ENCODE measurements around the gene GRIN2C. TPM values are rescaled to one million over a fixed set of nuclear protein-coding genes. Genes with fewer than 3 reads are reported as not detected.

GRIN2C gene
- total RNA-seq, 1 donor from 2014 or later, result not detected

GRCh38 chr17:74866198-74866835 is 6.6 kb upstream of the GRIN2C start:
- Histone ChIP-seq H3K4me2 (no peak overlapping the region), H2AFZ (replicated peaks) (no peak overlapping the region), H3K4me1 (peaks cover 4% of the 10 kb centered on the region), H3K36me3 (no peaks in the 10 kb centered on the region), H3K27ac (no peak overlapping the region), H3K4me3 (no peak overlapping the region), H3F3A (ENCODE audit: low read depth) (peaks cover 10% of the 10 kb centered on the region), H4K20me1 (ENCODE audit: low read depth) (peaks cover 13% of the 10 kb centered on the region), H3K9me3 (ENCODE audit: low read depth) (no peaks in the 10 kb centered on the region), H3K9ac (no peak overlapping the region), H3K27me3 (peaks cover 13% of the 10 kb centered on the region), H3K79me2 (ENCODE audit: low read depth) (no peaks in the 10 kb centered on the region)
- TF ChIP-seq CTCF (IDR thresholded peaks at IDR 0.05), result no peak
- no peak for TF ChIP-seq EZH2 (IDR thresholded peaks at IDR 0.05)
- TF ChIP-seq EZH2phosphoT487 (IDR thresholded peaks at IDR 0.05), result no peak
- H3K4me3 Mint-ChIP-seq, result no peak overlapping the region
- DNase-seq (ENCODE audit: low spot score), result no peak
- peaks cover 7% of the 10 kb centered on the region for H3K4me1 Mint-ChIP-seq
- no peaks in the 10 kb centered on the region for H3K9me3 Mint-ChIP-seq
- H3K27ac Mint-ChIP-seq, result no peak overlapping the region
- peaks cover 22% of the 10 kb centered on the region for H3K27me3 Mint-ChIP-seq (ENCODE audit: insufficient read depth, low read depth)
- no peaks in the 10 kb centered on the region for H3K36me3 Mint-ChIP-seq

- H3F3A ChIP-seq (ENCODE audit: low read depth), result peaks cover 10% of the 10 kb centered on the region
- no peaks in the 10 kb centered on the region for H3K79me2 ChIP-seq (ENCODE audit: low read depth)
- H3K9ac ChIP-seq, result no peak overlapping the region
- Mint-ChIP-seq H3K36me3 (no peaks in the 10 kb centered on the region), H3K4me3 (no peak overlapping the region), H3K4me1 (peaks cover 7% of the 10 kb centered on the region), H3K9me3 (no peaks in the 10 kb centered on the region), H3K27me3 (ENCODE audit: insufficient read depth, low read depth) (peaks cover 25% of the 10 kb centered on the region), H3K27ac (peak overlapping the region; percentile 10)
- peaks cover 10% of the 10 kb centered on the region for H3K4me1 ChIP-seq
- peaks cover 19% of the 10 kb centered on the region for H4K20me1 ChIP-seq (ENCODE audit: low read depth)
- no peak overlapping the region for H3K4me2 ChIP-seq
- TF ChIP-seq EZH2 (IDR thresholded peaks at IDR 0.05) (no peak), EZH2phosphoT487 (IDR thresholded peaks at IDR 0.05) (no peak), CTCF (IDR thresholded peaks at IDR 0.05) (no peak)
- no peak overlapping the region for H3K4me3 ChIP-seq
- DNase-seq (ENCODE audit: low spot score), result no peak
- H3K27ac ChIP-seq, result no peak overlapping the region
- no peak overlapping the region for H2AFZ ChIP-seq (replicated peaks)
- H3K36me3 ChIP-seq, result no peaks in the 10 kb centered on the region
- H3K27me3 ChIP-seq, result peaks cover 20% of the 10 kb centered on the region
- H3K9me3 ChIP-seq (ENCODE audit: low read depth), result no peaks in the 10 kb centered on the region
These were observed 6.0 kb upstream of the GRIN2C start for GRCh38 chr17:74865504-74866197.

GRCh38 chr17:74864866-74865395 is 5.2 kb upstream of the GRIN2C start:
- H3K36me3 ChIP-seq, result no peaks in the 10 kb centered on the region
- no peak overlapping the region for H3K4me2 ChIP-seq
- peak overlapping the region; percentile 10 for H3K27ac Mint-ChIP-seq
- peaks cover 10% of the 10 kb centered on the region for H3K4me1 ChIP-seq
- H3K4me3 ChIP-seq, result no peak overlapping the region
- H4K20me1 ChIP-seq (ENCODE audit: low read depth), result peaks cover 26% of the 10 kb centered on the region
- H3K27ac ChIP-seq, result no peak overlapping the region
- H3K9me3 ChIP-seq (ENCODE audit: low read depth), result no peaks in the 10 kb centered on the region
- H3K9me3 Mint-ChIP-seq, result no peaks in the 10 kb centered on the region
- peaks cover 10% of the 10 kb centered on the region for H3F3A ChIP-seq (ENCODE audit: low read depth)
- H3K36me3 Mint-ChIP-seq, result no peaks in the 10 kb centered on the region
- no peaks in the 10 kb centered on the region for H3K79me2 ChIP-seq (ENCODE audit: low read depth)
- H3K4me1 Mint-ChIP-seq, result peaks cover 7% of the 10 kb centered on the region
- H3K4me3 Mint-ChIP-seq, result peak overlapping the region; percentile 11
- H2AFZ ChIP-seq (replicated peaks), result no peak overlapping the region
- DNase-seq (ENCODE audit: low spot score), result peak; percentile 77
- no peak overlapping the region for H3K9ac ChIP-seq
- peaks cover 28% of the 10 kb centered on the region for H3K27me3 Mint-ChIP-seq (ENCODE audit: insufficient read depth, low read depth)
- H3K27me3 ChIP-seq, result peaks cover 27% of the 10 kb centered on the region
- TF ChIP-seq EZH2phosphoT487 (IDR thresholded peaks at IDR 0.05), result no peak
- TF ChIP-seq CTCF (IDR thresholded peaks at IDR 0.05), result peak; percentile 91
- TF ChIP-seq EZH2 (IDR thresholded peaks at IDR 0.05), result no peak
